Activated T-cell treated with anti-CD3 and anti-CD28 coated beads for 1 hour (primary cell): ENCODE measurements around the gene CACFD1.

Experiments used
- DNase-seq: peaks from one replicate; pipeline ENCODE4 v3.0.0-alpha.2; 2020; ENCODE audit warnings: low read depth

The CACFD1 gene

DNA sequence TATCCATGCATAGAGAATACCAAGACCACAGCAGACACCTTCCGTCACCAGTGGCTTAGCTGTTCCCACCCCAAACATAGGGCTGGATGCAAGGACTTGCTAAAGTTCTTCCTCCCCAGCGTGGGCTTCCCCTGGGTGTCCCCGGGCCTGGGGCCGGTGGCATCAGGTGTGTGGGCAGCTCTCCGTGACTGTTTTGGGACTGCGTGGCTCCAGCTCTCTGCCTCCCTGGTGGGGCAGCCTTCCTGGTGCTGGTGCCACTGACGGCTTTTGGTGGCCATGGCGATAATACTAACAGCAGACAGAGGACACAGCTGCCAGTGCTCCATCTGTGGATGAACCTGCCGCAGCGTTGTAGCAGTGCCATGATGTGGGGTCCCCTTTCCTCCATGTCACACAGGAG lies 4.9 kb downstream of the CACFD1 start:
- no peak for DNase-seq

DNA sequence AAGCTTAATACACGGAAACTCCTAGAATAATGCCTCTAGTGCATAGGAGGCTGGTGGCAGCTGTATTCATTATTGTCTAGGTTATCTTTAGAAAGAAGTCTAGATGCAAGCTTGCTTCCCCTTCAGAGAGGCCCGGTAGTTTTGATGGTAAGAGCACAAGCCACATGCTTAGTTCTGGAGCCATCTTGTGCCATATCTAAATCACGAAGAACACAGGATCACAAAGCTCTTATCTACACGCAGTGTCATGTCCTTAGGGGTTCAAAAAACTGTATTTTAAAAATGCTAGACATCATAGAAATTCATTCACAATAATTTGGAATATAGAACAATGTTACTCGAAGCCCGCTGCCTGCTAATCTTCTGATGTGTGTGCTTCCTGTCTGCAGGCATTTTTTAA lies 6.2 kb downstream of the CACFD1 start:
- no peak for DNase-seq

DNA sequence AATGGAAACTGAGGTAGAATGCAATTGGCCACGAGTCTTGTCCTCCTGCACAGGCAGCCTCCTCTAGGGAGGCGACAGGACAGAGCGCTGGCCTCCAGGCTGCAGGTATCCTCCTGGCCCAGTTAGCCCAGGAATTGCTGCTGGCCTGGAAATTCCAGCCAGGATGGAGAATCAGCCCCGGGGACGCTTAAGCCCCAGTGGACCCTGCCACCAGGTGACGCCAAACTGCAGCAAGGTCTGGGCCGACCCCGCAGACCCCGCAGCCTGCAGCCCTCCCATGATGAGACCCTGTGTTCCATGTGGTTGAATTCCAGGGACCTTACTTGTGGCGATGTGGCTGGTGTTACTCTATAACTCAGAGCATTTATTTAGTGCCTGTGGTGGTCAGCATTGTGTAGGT lies 7.3 kb downstream of the CACFD1 start:
- DNase-seq = no peak

DNA sequence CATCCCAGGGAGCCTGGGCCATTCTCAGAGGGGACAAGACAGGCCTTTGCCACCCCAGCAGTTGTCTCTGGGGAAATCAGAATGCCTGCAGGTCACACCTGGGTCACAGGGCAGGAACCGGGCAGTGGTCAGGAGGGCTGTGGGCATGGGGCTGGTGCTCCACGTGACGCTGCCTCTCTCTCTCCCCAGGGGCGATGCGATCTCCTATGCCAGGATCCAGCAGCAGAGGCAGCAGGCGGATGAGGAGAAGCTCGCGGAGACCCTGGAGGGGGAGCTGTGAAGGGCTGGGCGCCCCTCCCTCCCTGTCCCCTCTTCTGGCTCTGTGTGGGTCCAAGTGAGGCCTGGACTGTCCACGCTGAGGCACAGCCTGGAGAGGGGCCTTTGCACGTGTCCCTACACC lies 8.6 kb downstream of the CACFD1 start:
- DNase-seq = no peak

DNA sequence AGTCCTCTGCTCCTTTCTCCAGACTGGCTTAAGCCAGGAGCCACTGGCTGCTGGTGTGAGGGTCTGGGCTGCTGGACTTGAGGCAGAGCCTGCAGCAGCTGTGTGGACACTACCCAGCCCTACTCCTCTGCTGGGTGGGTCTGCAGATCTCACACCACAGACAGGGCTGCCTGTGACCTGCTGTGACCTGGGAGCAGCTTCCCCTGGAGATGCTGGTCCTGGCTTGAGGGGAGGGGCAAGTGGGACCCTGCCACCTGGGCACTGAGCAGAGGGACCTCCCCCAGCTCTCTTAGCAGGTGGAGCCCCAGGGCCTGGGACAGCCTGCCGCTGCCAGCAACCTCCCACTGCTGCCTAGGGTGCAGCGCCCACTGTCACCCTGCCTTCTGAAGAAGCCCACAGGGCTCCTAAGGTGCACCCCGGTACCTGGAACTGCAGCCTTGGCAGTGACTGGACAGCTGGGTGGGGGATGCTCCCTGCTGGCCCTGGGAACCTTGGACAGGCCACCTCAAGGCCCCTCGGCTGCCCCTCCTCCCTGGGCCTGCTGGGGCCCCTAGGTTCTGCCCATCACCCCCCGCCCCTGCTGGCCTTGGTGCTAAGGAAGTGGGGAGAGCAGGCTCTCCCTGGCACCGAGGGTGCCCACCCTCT lies 9.1 kb downstream of the CACFD1 start:
- no peak for DNase-seq

DNA sequence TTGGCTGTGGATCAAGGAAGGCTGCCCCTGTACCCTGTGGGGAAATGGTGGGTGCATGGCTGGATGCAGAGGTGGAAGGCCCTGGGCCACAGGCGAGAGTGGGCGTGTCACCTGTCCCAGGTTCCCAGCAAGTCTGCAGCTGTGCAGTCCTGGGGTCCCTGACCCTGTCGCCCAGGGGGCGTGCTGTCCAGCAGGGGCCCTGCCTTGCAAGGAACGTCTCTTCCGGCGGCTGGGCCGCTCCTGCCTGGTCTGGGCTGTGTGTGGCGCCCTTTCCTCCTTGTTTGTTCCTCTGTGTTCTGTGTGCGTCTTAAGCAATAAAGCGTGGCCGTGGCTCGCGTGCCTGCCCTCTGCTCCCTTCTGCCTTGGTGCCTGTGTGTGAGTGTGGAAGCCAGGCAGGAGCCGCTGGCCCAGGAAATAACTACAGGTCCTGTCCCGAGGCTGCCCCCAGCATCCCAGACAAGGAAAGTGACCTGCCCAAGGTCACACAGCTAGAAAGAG lies 10.7 kb downstream of the CACFD1 start:
- DNase-seq = no peak

DNA sequence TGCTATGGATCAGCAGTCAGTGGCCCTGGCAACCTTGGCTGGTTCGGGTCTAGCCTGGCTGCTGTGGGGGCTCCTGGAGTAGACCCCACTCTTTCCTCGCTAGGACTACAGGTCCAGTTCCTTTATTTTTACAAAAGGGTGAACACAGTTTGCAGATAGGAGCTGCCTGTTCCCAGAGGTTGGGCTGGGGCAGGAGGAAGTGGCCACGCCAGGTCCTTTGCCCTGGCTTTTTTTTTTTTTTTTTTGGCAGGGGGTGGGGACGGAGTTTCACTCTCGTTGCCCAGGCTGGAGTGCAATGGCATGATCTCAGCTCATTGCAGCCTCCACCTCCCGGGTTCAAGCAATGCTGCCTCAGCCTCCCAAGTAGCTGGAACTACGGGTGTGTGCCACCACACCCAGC lies 11.2 kb downstream of the CACFD1 start:
- no peak for DNase-seq

DNA sequence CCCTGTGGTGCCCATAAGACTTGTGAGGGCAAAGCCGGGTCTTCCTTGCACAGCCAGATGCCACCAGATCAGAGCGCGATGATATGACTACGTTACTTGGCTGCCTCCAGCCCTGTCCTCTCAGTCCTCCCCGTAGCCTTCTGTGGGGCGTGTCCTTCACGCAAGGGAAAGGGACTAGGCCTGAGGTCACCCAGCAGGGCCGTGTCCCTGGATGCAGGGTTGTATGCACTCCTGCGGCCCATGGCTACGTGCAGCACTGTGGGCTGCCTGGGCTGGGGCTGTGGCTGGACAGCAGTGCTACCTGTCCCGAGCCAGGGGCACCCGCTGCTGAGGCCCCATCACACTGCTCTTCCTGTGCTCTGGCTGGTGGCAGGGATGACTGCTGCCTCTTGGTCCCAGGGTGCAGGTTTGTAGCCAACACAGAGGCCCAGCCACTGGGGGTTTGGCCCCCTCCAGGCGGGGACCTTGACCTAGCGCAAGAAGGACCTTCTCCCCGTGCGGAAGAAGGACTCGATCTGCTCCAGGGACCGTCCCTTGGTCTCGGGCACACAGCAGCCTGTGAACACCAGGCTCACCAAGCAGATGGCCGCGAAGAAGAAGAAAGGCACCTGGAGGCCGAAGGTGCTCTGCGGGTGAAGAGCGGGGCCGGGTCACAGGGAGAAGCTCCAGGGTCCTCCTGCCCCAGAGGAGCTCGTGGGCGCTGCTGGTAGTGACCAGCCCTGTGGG lies 11.9 kb downstream of the CACFD1 start:
- DNase-seq = no peak

DNA sequence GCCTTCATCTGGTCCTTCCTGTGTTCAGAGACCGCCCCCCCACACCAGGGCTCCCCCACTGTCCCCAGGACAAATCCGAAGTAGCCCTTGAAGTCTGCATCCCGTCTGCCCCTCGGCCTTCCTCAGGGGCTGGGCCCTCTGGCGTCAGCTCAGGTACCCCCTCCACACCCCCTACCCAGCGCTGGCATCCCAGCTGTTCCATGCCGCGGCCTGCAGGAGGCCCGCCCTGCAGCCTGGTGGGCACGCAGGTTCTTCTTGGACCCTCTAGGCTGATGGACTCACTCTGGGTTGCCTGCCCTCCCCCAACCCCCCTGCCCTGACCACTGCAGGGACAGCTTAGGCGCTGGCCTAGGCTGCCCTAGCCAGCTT lies 12.5 kb downstream of the CACFD1 start:
- DNase-seq = no peak

DNA sequence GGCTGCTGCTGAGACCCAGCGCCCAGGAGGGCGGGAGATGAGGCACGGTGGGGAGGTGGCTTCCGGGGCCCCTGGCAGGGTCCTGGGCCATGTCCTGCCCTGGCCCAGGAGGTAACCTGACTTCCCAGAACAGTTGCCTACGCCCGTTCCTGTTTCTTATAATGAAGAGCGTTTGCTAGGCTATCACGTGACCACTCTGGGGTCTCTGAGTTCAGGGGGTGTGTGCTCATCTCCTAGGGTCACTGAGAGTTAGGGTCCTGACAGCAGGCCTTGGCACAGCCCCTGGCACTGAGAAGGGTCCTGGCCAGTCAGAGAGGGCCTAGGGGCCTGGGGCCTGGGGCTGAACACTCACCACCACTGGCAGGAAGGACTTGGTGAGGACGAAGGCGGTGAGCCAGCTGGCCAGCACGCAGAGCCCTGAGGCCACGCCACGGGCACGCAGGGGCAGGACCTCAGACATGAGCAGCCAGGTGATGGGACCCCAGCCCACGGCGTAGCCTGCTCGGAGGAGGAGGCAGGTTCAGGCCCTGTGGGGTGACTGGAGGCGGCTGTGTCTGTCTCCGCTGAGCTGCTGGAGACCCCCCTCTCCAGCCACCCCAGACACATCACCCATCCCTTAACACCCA lies 13.1 kb downstream of the CACFD1 start:
- DNase-seq = no peak

DNA sequence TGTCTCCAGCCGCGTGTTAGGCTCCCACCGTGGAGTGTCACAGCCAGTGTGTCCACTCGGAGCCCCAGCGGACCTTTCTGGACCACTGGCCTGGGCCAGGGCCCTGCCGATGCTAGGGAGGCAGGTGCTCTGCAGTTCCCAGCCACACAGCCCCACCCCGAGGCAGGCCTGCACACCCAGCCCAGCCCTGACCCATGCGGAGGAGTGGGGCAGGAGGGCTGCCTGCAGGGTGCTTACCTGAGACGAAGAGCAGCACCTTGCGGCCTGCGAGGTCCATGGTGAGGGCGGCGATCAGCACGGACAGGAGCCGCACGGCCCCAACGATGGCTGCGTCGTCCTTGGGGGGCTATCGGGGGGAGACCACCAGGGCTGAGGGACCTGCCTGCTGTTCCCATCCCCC lies 14.0 kb downstream of the CACFD1 start:
- no peak for DNase-seq

DNA sequence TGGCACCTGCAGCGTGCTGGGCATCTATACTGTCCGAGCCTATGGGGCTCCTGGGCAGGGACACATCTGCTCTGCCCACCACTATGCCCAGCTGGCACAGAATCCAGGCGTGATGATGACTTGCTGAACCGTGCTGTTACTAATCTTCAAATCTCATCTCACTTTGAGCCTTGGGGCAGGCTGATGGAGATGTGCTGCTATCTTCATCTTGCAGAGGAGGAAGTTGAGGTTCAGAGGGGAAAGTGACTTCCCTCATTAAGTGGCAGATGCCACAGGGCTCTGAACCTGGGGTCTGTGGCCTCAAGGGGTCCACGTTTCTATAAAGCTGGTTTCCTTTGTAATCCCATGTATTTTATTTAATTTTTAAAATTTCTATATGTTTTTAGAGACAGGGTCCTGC lies 14.4 kb downstream of the CACFD1 start:
- no peak for DNase-seq

DNA sequence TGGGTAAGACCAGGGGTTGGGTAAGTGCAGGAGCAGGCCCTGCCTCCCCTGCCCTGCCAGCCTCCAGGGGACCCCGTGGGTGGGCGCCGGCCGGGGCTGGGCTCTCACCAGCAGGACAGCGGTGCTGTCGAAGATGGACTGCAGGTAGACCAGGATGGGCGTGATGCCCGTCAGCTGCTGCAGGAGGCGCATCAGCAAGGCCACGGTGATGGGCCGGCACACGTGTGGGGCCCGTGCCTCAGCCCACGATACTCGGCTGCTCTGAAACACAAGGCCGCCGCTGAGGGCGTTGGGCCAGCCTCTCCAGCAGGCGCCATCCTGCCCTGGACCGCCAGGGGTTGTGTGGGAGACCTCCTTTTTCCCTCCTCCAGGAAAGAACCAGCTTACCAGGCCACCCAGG lies 15.1 kb downstream of the CACFD1 start:
- no peak for DNase-seq

DNA sequence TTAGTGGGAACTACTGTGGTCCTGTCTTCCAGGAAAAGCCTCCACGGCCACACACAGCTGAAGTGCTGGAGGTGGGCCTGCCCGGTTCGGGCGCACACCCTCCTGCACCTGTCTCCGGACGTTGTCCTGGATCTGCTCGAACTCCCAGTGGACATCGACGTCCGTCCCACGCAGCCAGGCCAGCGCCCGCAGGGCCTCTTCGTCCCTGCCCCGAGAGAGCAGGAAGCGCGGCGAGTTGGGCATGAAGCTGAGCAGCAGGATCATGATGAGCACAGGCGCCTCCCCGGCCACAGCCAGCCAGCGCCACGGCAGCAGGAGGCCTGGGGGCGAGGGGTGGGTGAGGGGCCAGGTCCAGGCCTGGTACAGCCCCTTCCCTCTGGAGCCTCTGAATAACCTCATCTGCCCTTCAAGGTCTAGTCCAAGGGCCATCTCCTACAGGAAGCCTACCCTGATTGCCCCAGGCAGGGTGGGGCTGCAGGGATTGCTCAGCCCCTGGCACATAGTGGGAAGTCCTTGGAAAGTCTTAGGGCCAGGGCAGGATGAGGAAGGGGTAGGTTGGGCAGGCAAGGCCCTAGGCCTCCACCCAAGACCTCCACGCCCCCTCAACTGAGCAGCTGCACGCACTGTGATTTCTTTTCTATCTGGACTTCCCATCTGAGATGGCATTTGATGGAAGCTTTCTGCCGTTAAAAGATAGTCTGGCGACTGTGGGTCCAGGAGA lies 15.7 kb downstream of the CACFD1 start:
- DNase-seq = no peak

DNA sequence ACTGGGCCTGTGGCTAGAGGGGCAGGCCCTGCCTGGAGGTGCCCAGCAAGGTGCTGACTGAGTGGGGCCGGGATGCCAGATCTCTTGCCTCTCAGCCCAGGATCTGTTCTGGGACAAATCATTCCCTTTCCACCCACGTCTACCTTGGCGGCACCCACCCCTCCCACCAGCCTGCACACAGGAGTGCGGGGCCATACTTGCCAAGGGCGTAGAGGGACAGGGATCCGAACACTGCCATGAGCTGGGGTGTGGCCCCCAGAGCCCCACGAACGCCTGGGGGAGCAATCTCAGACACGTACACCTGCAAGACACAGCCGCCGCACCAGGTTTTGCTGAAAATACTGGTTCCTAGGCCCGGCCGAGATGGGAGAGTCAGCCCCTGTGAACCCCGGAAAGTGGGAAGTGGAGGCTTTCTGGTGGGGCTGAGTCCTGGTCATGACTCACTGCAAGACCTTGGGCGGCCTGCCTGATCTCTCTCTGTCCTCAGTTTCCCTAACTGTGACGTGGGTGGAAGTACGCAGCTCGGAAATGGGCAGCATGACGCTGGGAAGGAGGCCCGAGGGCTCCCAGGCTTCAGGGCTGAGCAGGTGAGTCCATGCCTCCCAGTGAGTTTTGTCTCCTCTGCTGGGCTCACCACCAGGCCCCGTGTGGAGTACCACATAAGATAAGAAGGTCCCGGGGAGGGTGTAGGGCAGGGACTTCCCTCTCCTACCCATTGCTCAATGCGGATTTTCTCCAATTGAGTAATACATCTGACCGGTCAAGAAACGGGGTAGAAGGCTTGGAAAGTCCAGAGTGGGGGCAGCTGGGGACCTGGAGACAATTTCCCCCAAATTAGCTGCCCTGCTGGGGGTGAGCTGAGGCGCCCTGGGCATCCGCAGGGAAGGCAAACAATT lies 16.5 kb downstream of the CACFD1 start:
- DNase-seq = no peak

DNA sequence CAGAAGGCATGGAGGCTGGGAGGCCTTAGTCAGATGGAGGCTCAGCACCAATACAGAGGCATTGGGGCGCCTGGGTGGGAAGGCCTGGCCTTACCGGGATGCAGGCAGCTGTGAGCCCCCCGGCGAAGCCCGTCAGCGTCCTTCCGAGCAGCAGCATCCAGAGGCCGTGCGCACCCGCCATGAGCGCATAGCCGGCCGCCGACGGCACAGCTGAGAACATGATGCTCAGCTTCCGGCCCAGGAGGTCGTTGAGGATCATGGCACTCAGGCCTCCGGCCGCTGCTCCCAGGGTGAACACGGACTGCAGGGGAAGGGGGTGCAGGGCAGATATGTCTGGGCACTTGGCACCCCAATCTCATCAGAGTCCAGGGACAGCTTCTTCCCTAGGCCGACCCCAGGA lies 17.2 kb downstream of the CACFD1 start:
- DNase-seq = no peak

DNA sequence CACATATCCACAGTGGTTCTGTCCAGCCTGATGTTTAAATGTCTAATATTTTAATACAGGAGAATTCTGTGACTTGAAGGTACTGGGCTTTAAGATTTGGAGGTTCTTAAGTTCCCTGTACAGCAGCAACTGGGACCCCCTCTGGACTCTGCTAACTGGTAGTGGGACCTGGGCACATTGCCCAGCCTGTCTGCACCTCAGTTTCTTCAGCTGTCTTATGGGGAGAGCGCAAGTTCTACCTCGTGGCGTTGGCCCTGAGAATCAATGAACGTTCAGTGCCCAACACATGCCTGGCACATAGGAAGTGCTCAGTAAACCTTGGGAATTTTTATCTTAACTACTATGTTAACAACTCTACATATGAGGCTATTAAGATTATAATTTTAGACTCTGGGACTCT lies 17.7 kb downstream of the CACFD1 start:
- DNase-seq = no peak

DNA sequence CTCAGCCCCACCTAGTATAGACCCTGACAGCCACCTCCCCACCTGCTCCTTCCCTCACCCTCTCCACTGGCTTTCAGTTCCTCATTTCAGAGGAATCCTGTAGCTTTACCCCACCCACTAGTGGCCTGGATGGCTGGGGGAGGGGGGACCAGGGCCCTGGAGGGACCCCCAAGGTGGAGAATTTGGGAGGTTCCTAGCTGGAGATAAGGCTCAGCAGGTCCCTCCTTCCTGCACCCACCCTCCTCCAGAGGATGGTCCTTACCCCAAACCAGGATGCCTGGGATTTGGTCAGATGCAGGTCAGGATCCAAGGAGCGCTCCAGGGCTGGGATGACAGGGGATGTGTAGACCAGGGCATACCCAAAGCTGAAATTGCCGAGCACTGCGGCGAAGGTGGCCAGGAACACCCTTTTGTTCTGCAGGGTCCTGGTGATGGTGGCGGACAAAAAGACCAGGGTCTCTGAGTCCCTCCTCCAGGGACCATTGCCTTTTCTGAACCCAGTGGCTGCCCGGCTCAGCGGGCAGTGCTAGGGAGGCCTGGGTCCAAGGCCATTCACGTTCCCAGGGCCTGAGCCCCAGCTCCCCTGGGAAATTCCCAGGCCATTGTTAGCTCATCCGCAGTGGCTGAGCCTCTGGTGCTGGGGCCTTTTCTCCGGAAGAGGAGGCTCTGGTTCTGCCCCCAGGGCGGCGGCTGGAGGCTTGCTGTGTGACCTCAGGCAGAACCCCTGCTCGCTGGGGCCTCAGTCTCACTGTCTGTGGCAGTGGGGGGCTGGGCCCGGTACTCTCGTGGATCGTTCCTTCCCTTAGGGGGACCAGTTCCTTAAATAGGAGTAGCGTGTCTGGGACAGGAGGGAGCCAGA lies 18.4 kb downstream of the CACFD1 start:
- no peak for DNase-seq

DNA sequence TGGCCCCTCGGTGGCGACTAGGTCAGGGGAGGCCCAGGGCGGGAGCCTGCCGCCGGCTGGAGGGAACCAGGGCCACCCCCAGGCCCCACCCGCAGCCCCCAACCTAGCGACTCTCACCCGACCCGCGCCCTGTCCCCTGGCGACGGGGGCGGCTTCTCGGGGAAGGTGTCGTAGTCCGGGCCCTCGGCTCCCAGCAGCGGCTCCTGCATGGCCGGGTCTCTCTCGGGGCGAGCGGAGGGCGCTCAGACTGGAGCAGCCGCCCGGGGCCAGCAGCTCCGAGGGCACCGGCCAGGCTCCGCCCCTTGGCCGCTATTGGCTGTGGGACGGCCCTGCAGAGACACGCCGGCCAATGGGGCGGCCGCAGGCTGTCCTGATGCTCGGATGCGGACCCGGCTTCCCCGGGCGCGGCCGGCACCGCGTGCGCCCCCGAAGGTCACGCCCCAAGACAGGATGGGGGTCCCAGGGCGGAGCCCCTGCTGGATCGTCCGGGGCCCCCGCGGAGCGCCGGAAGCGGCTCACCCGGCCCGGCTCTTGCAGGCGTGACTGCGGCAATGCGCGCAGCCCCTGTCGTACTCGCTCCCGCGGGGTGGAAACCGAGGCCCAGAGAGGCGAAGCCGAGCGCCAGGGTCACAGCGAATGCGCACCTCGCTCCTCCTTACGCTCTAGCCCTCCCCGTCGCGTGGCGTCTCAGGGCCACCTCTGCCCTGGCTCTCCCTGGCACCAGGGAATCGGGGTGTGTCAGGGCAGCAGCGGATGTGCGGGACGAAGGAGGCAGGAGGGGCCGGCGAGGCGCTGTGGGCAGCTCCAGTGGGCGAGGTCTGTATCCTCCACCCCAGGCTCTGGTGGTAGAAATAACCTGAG lies 19.3 kb downstream of the CACFD1 start, which contains the start of gene SLC2A6:
SLC2A6 (minus strand) TSS at position 249 of the 861 bp plus-strand sequence; CDS start at position 209, 40 bp downstream.
- peak; percentile 68 for DNase-seq

DNA sequence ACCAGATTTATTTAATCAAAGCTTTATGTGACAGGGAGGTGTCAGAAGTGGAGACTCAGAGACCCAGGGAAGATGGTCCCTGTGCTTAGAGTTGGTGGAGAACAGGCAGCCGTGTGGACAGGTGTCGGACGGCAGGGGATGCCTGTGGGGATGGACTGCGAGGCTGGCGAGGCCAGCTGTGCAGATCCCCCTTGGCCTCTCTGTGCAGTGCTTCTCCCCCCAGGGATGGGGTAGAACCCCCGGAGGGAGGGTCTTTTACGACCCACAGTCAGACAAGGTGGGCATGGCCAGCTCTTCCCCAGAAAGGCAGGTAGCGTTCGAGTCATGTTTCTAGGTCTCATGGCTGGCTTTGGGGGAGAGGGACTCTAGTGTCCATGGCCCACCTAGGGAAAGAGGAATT lies 23.8 kb downstream of the CACFD1 start:
- no peak for DNase-seq
